ENCODE results near the gene CRABP1. TPM values are rescaled to one million over a fixed set of nuclear protein-coding genes. Genes with fewer than 3 reads are reported as not detected.

Gene CRABP1
- total RNA-seq, 4 donors from 2014 or later, result not detected

- in situ Hi-C loops (cut with MboI; ENCODE audit: low sequenced_read_pairs in 4 of 4), result no loop called here
- intact Hi-C loops (cut with DNase I; ENCODE audit: low total_unique reads), result no loop called here
Measured at GRCh38 chr15:78359041-78359808, 19.1 kb downstream of the CRABP1 start.

GRCh38 chr15:78360367-78360801, 20.2 kb downstream of the CRABP1 start:
- ATAC-seq, result peak; percentile 85 to 87
- Histone ChIP-seq H3K4me3 (no peak overlapping the region), H3K36me3 (no peaks in the 10 kb centered on the region), H3K9me3 (no peaks in the 10 kb centered on the region), H3K27ac (no peak overlapping the region), H3K27me3 (peaks cover 0 to 3% (median 0%) of the 10 kb centered on the region in 3 donors), H3K4me1 (peaks cover 0 to 5% of the 10 kb centered on the region in 2 donors)
- in situ Hi-C loops (cut with MboI; ENCODE audit: low sequenced_read_pairs in 4 of 4), result no loop called here
- TF ChIP-seq POLR2A (IDR thresholded peaks at IDR 0.05) (no peak), CTCF (IDR thresholded peaks at IDR 0.05 in 4 of 5, conservative IDR thresholded peaks at IDR 0.05 in 1 of 5) (no peak)
- intact Hi-C loops (cut with DNase I; ENCODE audit: low total_unique reads), result no loop called here
- peak; percentile 23 to 30 for DNase-seq

More at GRCh38 chr15:78359041-78359808, 19.1 kb downstream of the CRABP1 start:
- ATAC-seq (no peak), DNase-seq (no peak)
- Histone ChIP-seq H3K36me3 (no peaks in the 10 kb centered on the region), H3K4me1 (peaks cover 0 to 5% of the 10 kb centered on the region in 2 donors), H3K27ac (no peak overlapping the region), H3K4me3 (no peak overlapping the region), H3K9me3 (no peaks in the 10 kb centered on the region), H3K27me3 (peaks cover 0 to 3% (median 0%) of the 10 kb centered on the region in 3 donors)
- TF ChIP-seq POLR2A (IDR thresholded peaks at IDR 0.05) (no peak), CTCF (IDR thresholded peaks at IDR 0.05 in 4 of 5, conservative IDR thresholded peaks at IDR 0.05 in 1 of 5) (no peak)

- no peak overlapping the region for H3K27ac ChIP-seq
- TF ChIP-seq CTCF (IDR thresholded peaks at IDR 0.05 in 4 of 5, conservative IDR thresholded peaks at IDR 0.05 in 1 of 5) (no peak), POLR2A (IDR thresholded peaks at IDR 0.05) (no peak)
- H3K27me3 ChIP-seq, result peaks cover 0 to 3% (median 0%) of the 10 kb centered on the region in 3 donors
- DNase-seq (no peak), ATAC-seq (no peak)
- no peak overlapping the region for H3K4me3 ChIP-seq
- intact Hi-C loops (cut with DNase I; ENCODE audit: low total_unique reads) (no loop called here), in situ Hi-C loops (cut with MboI; ENCODE audit: low sequenced_read_pairs in 4 of 4) (no loop called here)
- H3K4me1 ChIP-seq, result peaks cover 0 to 5% of the 10 kb centered on the region in 2 donors
- no peaks in the 10 kb centered on the region for H3K9me3 ChIP-seq
- no peaks in the 10 kb centered on the region for H3K36me3 ChIP-seq
Measured at GRCh38 chr15:78360958-78361718, 21.0 kb downstream of the CRABP1 start.

GRCh38 chr15:78361771-78362506, 21.8 kb downstream of the CRABP1 start:
- intact Hi-C loops (cut with DNase I; ENCODE audit: low total_unique reads) (no loop called here), in situ Hi-C loops (cut with MboI; ENCODE audit: low sequenced_read_pairs in 4 of 4) (no loop called here)
- Histone ChIP-seq H3K4me3 (no peak overlapping the region), H3K27ac (no peak overlapping the region), H3K36me3 (no peaks in the 10 kb centered on the region), H3K4me1 (peaks cover 0 to 5% of the 10 kb centered on the region in 2 donors), H3K9me3 (no peaks in the 10 kb centered on the region), H3K27me3 (no peaks in the 10 kb centered on the region)
- ATAC-seq, result no peak
- no peak for DNase-seq
- TF ChIP-seq CTCF (IDR thresholded peaks at IDR 0.05 in 4 of 5, conservative IDR thresholded peaks at IDR 0.05 in 1 of 5) (no peak), POLR2A (IDR thresholded peaks at IDR 0.05) (no peak)

Data from gastrocnemius medialis (tissue), 4 donors.